ENCODE results near the gene TSPAN5.
"Not testable (repeated sequence)": the region's sequence is repeated elsewhere in the genome, so short reads cannot be mapped to it uniquely, and the experiment has no call there.

TSPAN5 gene

GRCh38 chr4:98496152-98496845, 162.1 kb downstream of the TSPAN5 start:
- Histone ChIP-seq H3K9ac (ENCODE audit: low read depth, low read length) (no peak overlapping the region), H3K4me1 (ENCODE audit: insufficient read depth, low read length) (peaks cover 8% of the 10 kb centered on the region), H3K36me3 (ENCODE audit: insufficient read depth, low read depth, low read length) (no peaks in the 10 kb centered on the region), H3K9me3 (ENCODE audit: insufficient read depth, low read depth, low read length) (no peaks in the 10 kb centered on the region), H3K27ac (ENCODE audit: low read length) (no peak overlapping the region), H3K4me3 (ENCODE audit: low read length) (no peak overlapping the region), H3K27me3 (ENCODE audit: insufficient read depth, low read length) (no peaks in the 10 kb centered on the region)

GRCh38 chr4:98493296-98493695, 165.1 kb downstream of the TSPAN5 start:
- no peak overlapping the region for H3K4me3 ChIP-seq (ENCODE audit: low read length)
- H3K9ac ChIP-seq (ENCODE audit: low read depth, low read length): no peak overlapping the region
- no peaks in the 10 kb centered on the region for H3K9me3 ChIP-seq (ENCODE audit: insufficient read depth, low read depth, low read length)
- H3K27me3 ChIP-seq (ENCODE audit: insufficient read depth, low read length): no peaks in the 10 kb centered on the region
- no peaks in the 10 kb centered on the region for H3K36me3 ChIP-seq (ENCODE audit: insufficient read depth, low read depth, low read length)
- no peak overlapping the region for H3K27ac ChIP-seq (ENCODE audit: low read length)
- H3K4me1 ChIP-seq (ENCODE audit: insufficient read depth, low read length): peaks cover 8% of the 10 kb centered on the region

GRCh38 chr4:98491899-98492559, 166.4 kb downstream of the TSPAN5 start:
- no peak overlapping the region for H3K9ac ChIP-seq (ENCODE audit: low read depth, low read length)
- peaks cover 11% of the 10 kb centered on the region for H3K4me1 ChIP-seq (ENCODE audit: insufficient read depth, low read length)
- H3K9me3 ChIP-seq (ENCODE audit: insufficient read depth, low read depth, low read length): no peaks in the 10 kb centered on the region
- H3K27me3 ChIP-seq (ENCODE audit: insufficient read depth, low read length): no peaks in the 10 kb centered on the region
- H3K36me3 ChIP-seq (ENCODE audit: insufficient read depth, low read depth, low read length): no peaks in the 10 kb centered on the region
- no peak overlapping the region for H3K27ac ChIP-seq (ENCODE audit: low read length)
- H3K4me3 ChIP-seq (ENCODE audit: low read length): no peak overlapping the region

- no peak overlapping the region for H3K9ac ChIP-seq (ENCODE audit: low read depth, low read length)
- H3K4me3 ChIP-seq (ENCODE audit: low read length): no peak overlapping the region
- H3K27ac ChIP-seq (ENCODE audit: low read length): no peak overlapping the region
- no peaks in the 10 kb centered on the region for H3K27me3 ChIP-seq (ENCODE audit: insufficient read depth, low read length)
- no peaks in the 10 kb centered on the region for H3K36me3 ChIP-seq (ENCODE audit: insufficient read depth, low read depth, low read length)
- H3K4me1 ChIP-seq (ENCODE audit: insufficient read depth, low read length): peaks cover 21% of the 10 kb centered on the region
- H3K9me3 ChIP-seq (ENCODE audit: insufficient read depth, low read depth, low read length): no peaks in the 10 kb centered on the region
Observed at GRCh38 chr4:98490251-98490650, 168.2 kb downstream of the TSPAN5 start.

- Histone ChIP-seq H3K9ac (ENCODE audit: low read depth, low read length) (no peak overlapping the region), H3K27ac (ENCODE audit: low read length) (no peak overlapping the region), H3K36me3 (ENCODE audit: insufficient read depth, low read depth, low read length) (no peaks in the 10 kb centered on the region), H3K4me3 (ENCODE audit: low read length) (no peak overlapping the region), H3K4me1 (ENCODE audit: insufficient read depth, low read length) (peaks cover 21% of the 10 kb centered on the region), H3K9me3 (ENCODE audit: insufficient read depth, low read depth, low read length) (no peaks in the 10 kb centered on the region), H3K27me3 (ENCODE audit: insufficient read depth, low read length) (no peaks in the 10 kb centered on the region)
Observed at GRCh38 chr4:98485816-98486345, 172.5 kb downstream of the TSPAN5 start.

GRCh38 chr4:98484031-98484430, 174.4 kb downstream of the TSPAN5 start:
- H3K4me1 ChIP-seq (ENCODE audit: insufficient read depth, low read length): peaks cover 21% of the 10 kb centered on the region
- no peak overlapping the region for H3K9ac ChIP-seq (ENCODE audit: low read depth, low read length)
- H3K27me3 ChIP-seq (ENCODE audit: insufficient read depth, low read length): no peaks in the 10 kb centered on the region
- H3K27ac ChIP-seq (ENCODE audit: low read length): no peak overlapping the region
- no peaks in the 10 kb centered on the region for H3K36me3 ChIP-seq (ENCODE audit: insufficient read depth, low read depth, low read length)
- no peak overlapping the region for H3K4me3 ChIP-seq (ENCODE audit: low read length)
- H3K9me3 ChIP-seq (ENCODE audit: insufficient read depth, low read depth, low read length): no peaks in the 10 kb centered on the region

GRCh38 chr4:98482847-98483806, 175.3 kb downstream of the TSPAN5 start:
- Histone ChIP-seq H3K9ac (ENCODE audit: low read depth, low read length) (no peak overlapping the region), H3K4me3 (ENCODE audit: low read length) (no peak overlapping the region), H3K36me3 (ENCODE audit: insufficient read depth, low read depth, low read length) (no peaks in the 10 kb centered on the region; the same call in 1 of the 2 replicates), H3K4me1 (ENCODE audit: insufficient read depth, low read length) (peaks cover 21% of the 10 kb centered on the region), H3K9me3 (ENCODE audit: insufficient read depth, low read depth, low read length) (no peaks in the 10 kb centered on the region), H3K27ac (ENCODE audit: low read length) (no peak overlapping the region), H3K27me3 (ENCODE audit: insufficient read depth, low read length) (no peaks in the 10 kb centered on the region)

- no peaks in the 10 kb centered on the region for H3K27me3 ChIP-seq (ENCODE audit: insufficient read depth, low read length)
- no peak overlapping the region for H3K27ac ChIP-seq (ENCODE audit: low read length)
- H3K4me3 ChIP-seq (ENCODE audit: low read length): no peak overlapping the region
- no peak overlapping the region for H3K9ac ChIP-seq (ENCODE audit: low read depth, low read length)
- H3K9me3 ChIP-seq (ENCODE audit: insufficient read depth, low read depth, low read length): no peaks in the 10 kb centered on the region
- peaks cover 21% of the 10 kb centered on the region for H3K4me1 ChIP-seq (ENCODE audit: insufficient read depth, low read length)
- no peaks in the 10 kb centered on the region; the same call in 1 of the 2 replicates for H3K36me3 ChIP-seq (ENCODE audit: insufficient read depth, low read depth, low read length)
Observed at GRCh38 chr4:98482503-98482846, 175.9 kb downstream of the TSPAN5 start.

- no peaks in the 10 kb centered on the region for H3K9me3 ChIP-seq (ENCODE audit: insufficient read depth, low read depth, low read length)
- H3K36me3 ChIP-seq (ENCODE audit: insufficient read depth, low read depth, low read length): no peaks in the 10 kb centered on the region; the same call in 1 of the 2 replicates
- peaks cover 11% of the 10 kb centered on the region for H3K4me1 ChIP-seq (ENCODE audit: insufficient read depth, low read length)
- no peak overlapping the region for H3K9ac ChIP-seq (ENCODE audit: low read depth, low read length)
- no peak overlapping the region for H3K4me3 ChIP-seq (ENCODE audit: low read length)
- no peaks in the 10 kb centered on the region for H3K27me3 ChIP-seq (ENCODE audit: insufficient read depth, low read length)
- H3K27ac ChIP-seq (ENCODE audit: low read length): no peak overlapping the region
Observed at GRCh38 chr4:98481167-98481566, 177.2 kb downstream of the TSPAN5 start.

- Histone ChIP-seq H3K4me3 (ENCODE audit: low read length) (no peak overlapping the region), H3K27me3 (ENCODE audit: insufficient read depth, low read length) (no peaks in the 10 kb centered on the region), H3K36me3 (ENCODE audit: insufficient read depth, low read depth, low read length) (no peaks in the 10 kb centered on the region; the same call in 1 of the 2 replicates), H3K4me1 (ENCODE audit: insufficient read depth, low read length) (peaks cover 9% of the 10 kb centered on the region), H3K9me3 (ENCODE audit: insufficient read depth, low read depth, low read length) (no peaks in the 10 kb centered on the region), H3K9ac (ENCODE audit: low read depth, low read length) (no peak overlapping the region), H3K27ac (ENCODE audit: low read length) (no peak overlapping the region)
Observed at GRCh38 chr4:98480535-98480934, 177.9 kb downstream of the TSPAN5 start.

- H3K27me3 ChIP-seq (ENCODE audit: insufficient read depth, low read length); H3K4me1 ChIP-seq (ENCODE audit: insufficient read depth, low read length); H3K4me3 ChIP-seq (ENCODE audit: low read length); H3K36me3 ChIP-seq (ENCODE audit: insufficient read depth, low read depth, low read length); H3K27ac ChIP-seq (ENCODE audit: low read length); H3K9me3 ChIP-seq (ENCODE audit: insufficient read depth, low read depth, low read length); H3K9ac ChIP-seq (ENCODE audit: low read depth, low read length): not testable (repeated sequence)
Observed at GRCh38 chr4:98479590-98479989, 178.8 kb downstream of the TSPAN5 start.
